ENCODE data around the gene ROPN1.

Gene ROPN1

GRCh38 chr3:123941542-123941941, 50.4 kb downstream of the ROPN1 start:
- no peak for DNase-seq

GRCh38 chr3:123941121-123941520, 50.8 kb downstream of the ROPN1 start:
- no peak for DNase-seq

GRCh38 chr3:123939706-123940105, 52.2 kb downstream of the ROPN1 start:
- DNase-seq: no peak

DNA sequence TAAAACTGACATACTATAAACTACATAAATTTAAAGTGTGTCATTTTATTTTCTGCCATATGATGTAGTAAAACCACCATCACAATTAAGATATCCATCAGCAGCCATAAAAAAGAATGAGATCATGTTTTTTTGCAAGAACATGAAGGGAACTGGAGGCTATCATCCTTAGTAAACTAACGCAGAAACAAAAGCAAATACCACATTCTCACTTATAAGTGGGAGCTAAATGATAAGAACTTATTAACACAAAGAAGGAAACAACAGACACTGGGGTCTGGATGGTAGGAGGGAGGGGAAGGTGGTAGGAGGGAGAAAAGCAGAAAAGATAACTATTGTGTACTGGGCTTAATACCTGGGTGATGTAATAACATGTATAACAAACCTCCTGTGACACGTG, 55.5 kb downstream of the ROPN1 start:
- DNase-seq: no peak

DNA sequence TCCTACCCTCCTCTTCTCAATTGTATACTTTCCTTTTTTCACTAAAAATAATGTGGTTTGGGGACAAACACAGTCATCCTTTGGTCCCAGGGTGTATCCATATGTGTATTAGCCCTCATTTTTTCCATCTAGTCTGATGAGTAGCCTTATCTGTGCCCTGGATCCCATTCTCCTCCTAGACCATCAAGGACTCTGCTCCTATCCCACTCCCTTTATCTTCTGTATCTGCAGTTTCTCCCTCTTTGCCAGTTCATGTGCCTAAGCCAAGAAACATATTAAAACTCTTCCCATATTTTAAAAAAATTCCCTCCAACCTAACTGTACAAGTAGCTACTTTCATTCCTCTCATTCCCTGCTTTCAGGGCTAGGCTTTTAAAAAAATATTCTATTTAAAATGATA, 56.1 kb downstream of the ROPN1 start:
- DNase-seq: no peak

- DNase-seq: no peak
Measured at GRCh38 chr3:123934250-123934649, 57.7 kb downstream of the ROPN1 start.

DNA sequence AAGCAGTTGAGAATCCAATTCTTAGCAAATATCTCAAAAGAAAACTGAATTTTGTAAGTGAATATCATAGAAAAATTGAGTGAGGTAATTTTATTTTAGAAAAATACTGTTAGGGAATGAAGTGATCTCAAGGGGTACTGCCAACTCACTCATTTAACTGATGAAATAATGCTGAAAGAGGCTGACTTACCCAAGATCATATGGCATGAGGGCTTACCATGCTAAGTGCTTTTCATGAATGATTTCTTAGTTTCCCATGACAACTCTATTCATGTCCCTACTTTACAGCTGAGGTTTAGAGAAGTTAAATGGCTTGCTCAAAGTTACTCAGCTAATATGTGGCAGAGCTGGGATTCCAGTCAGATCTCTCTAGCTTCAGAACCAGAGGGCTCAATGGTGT, 61.5 kb downstream of the ROPN1 start:
- DNase-seq: no peak

DNA sequence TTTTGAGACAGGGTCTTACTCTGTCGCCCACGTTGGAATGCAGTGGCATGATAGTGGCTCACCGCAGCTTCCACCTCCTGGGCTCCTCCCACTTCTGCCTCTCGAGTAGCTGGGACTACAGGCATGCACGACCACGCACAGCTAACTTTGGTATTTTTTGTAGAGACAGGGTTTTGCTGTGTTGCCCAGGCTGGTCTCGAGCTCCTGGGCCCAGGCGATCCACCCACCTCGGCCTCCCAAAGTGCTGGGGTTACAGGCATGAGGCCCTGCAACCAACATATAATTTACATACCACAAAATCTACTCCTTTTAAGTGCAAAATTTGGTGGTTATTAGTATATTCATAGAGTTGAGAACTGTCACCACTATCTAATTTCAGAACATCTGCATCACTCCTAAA, 62.6 kb downstream of the ROPN1 start:
- no peak for DNase-seq

GRCh38 chr3:123926396-123926795, 65.5 kb downstream of the ROPN1 start:
- no peak for DNase-seq

DNA sequence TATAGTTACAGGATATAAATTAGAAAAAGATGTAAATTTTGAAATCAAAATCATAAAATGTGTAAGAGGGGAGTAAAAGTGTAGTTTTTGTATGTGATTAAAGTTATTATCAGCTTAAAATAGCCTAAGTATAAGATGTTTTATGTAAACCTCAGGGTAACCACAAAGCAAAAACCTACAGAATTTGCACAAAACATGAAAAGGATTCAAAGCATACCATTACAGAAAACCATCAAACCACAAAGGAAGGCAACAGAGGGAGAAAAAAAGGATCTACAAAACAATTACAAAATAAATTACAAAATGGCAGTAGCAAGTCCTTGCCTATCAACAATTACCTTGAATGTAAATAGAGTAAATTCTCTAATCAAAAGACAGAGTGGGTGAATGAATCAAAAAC, 71.1 kb downstream of the ROPN1 start:
- no peak for DNase-seq

GRCh38 chr3:123920383-123920782, 71.5 kb downstream of the ROPN1 start:
- DNase-seq: no peak

DNA sequence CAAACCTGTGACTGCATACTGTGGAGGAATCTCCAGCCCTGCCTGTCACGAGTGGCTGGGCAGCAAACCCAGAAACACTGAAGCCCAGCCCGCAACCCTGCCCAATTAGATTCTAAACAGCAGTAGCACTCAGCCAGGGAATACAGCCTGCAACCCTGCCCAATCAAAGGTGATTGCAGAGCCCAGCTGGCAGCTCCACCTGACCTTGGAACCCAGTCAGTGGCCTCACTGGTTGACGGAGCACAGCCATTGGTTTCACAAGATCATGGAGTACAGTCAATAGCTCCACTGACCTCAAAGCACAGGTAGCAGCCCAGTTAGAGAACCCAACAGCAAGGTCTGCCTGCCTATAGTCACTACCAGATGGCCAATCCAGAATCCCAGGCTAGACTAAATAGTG, 72.6 kb downstream of the ROPN1 start:
- DNase-seq: no peak
